ENCODE data around the gene PGAM4. TPM values are rescaled to one million over a fixed set of nuclear protein-coding genes. Genes with fewer than 3 reads are reported as not detected.

PGAM4 gene
- total RNA-seq, 1 experiment from 2014 or later = not detected

DNA sequence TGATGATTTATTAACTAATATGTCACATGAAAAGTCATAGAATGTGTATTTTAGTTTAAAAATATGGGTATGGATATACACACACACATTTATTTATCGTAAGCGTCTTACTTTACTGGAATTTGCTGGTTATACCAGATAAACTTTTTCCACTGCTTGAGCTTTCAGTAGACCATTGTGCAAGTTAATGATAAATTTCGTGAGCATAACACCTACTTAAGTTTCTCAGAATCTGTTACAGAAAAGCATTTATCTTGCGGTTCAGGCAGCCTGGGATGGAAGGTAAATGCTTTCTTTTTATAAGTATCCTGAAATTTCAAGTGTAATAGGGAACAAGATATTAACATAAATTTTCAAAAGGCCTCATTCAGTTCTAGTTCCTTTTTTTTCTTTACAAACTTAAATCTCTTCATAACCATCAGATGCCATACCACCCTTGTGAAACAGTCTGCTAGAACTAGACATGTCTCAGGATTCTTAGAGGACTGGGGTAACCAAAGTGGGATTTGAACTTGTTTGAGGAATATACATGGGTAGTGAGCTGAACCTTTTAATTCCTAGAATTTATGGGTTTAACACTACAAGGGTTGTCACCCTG is 31.3 kb downstream of the PGAM4 start:
- H3K9ac ChIP-seq (ENCODE audit: low read length) = no peak overlapping the region
- no peak for TF ChIP-seq EZH2phosphoT487 (IDR thresholded peaks at IDR 0.05; ENCODE audit: borderline replicate concordance, low read length)
- TF ChIP-seq EZH2 (IDR thresholded peaks at IDR 0.05; ENCODE audit: low read length, unreplicated experiment) = no peak
- TF ChIP-seq, protein P1, sequence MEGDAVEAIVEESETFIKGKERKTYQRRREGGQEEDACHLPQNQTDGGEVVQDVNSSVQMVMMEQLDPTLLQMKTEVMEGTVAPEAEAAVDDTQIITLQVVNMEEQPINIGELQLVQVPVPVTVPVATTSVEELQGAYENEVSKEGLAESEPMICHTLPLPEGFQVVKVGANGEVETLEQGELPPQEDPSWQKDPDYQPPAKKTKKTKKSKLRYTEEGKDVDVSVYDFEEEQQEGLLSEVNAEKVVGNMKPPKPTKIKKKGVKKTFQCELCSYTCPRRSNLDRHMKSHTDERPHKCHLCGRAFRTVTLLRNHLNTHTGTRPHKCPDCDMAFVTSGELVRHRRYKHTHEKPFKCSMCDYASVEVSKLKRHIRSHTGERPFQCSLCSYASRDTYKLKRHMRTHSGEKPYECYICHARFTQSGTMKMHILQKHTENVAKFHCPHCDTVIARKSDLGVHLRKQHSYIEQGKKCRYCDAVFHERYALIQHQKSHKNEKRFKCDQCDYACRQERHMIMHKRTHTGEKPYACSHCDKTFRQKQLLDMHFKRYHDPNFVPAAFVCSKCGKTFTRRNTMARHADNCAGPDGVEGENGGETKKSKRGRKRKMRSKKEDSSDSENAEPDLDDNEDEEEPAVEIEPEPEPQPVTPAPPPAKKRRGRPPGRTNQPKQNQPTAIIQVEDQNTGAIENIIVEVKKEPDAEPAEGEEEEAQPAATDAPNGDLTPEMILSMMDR (conservative IDR thresholded peaks at IDR 0.05; ENCODE audit: low read depth, low read length) = no peak
- H3F3A ChIP-seq (ENCODE audit: low read length, unreplicated experiment) = peaks cover 6% of the 10 kb centered on the region
- ChIA-PET CTCF (no interaction called here), POLR2A (ENCODE audit: unreplicated experiment) (no interaction called here)
- H3K27me3 ChIP-seq (ENCODE audit: low read length) = no peaks in the 10 kb centered on the region
- no peak for DNase-seq
- no peaks in the 10 kb centered on the region for H3K79me2 ChIP-seq (ENCODE audit: low read length)
- peaks cover 22% of the 10 kb centered on the region for H3K4me1 ChIP-seq (ENCODE audit: insufficient read depth, low read length)
- H2AFZ ChIP-seq (ENCODE audit: low read length) = no peak overlapping the region
- H3K4me3 ChIP-seq (ENCODE audit: low read length) = no peak overlapping the region
- H3K9me3 ChIP-seq (ENCODE audit: low read length) = no peaks in the 10 kb centered on the region
- H3K27ac ChIP-seq (ENCODE audit: low read length) = no peak overlapping the region
- no peaks in the 10 kb centered on the region for H3K36me3 ChIP-seq (ENCODE audit: low read depth, low read length)
- no TSS peak for BruUV-seq (replicated peaks)
- intact Hi-C loops (cut with micrococcal nuclease) = no loop called here
- no peaks in the 10 kb centered on the region for H4K20me1 ChIP-seq (ENCODE audit: low read length)
- no peaks in the 10 kb centered on the region for H3K9me2 ChIP-seq (replicated peaks; ENCODE audit: low read length)
- ATAC-seq = no peak
- H3K4me2 ChIP-seq (ENCODE audit: low read length) = peak overlapping the region; percentile 32; the same call in 1 of the 2 replicates

DNA sequence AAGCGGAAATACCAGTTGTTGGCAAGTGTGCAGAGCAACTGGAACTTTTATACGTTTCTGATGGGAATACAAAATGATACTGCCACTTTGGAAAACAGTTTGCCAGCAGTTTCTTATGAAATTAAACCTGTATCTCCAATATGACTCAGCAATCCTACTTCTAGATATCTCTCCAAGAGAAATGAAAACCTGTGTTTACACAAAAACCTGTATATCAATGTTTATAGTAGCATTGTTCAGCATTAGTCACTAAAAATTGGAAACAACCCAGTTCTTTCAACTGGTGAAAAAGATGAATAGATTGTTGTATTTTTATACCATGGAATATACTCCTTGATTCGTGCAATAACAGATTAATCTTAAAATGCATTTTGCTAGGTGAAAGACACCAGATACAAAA is 32.1 kb downstream of the PGAM4 start:
- no peaks in the 10 kb centered on the region for H3K27me3 ChIP-seq (ENCODE audit: low read length)
- H4K20me1 ChIP-seq (ENCODE audit: low read length) = no peaks in the 10 kb centered on the region
- H3K79me2 ChIP-seq (ENCODE audit: low read length) = no peaks in the 10 kb centered on the region
- peaks cover 22% of the 10 kb centered on the region for H3K4me1 ChIP-seq (ENCODE audit: insufficient read depth, low read length)
- BruUV-seq (replicated peaks) = no TSS peak
- H2AFZ ChIP-seq (ENCODE audit: low read length) = no peak overlapping the region
- H3K9me3 ChIP-seq (ENCODE audit: low read length) = no peaks in the 10 kb centered on the region
- intact Hi-C loops (cut with micrococcal nuclease) = loop anchor here (2.0 kb wide), 2 partner anchors 16 to 26 kb away; partner anchors contain the start of gene ATP7A
- H3K9me2 ChIP-seq (replicated peaks; ENCODE audit: low read length) = no peaks in the 10 kb centered on the region
- peak overlapping the region; percentile 27; the same call in 1 of the 2 replicates for H3K4me3 ChIP-seq (ENCODE audit: low read length)
- ATAC-seq (peak; percentile 94), DNase-seq (peak; percentile 92)
- H3K9ac ChIP-seq (ENCODE audit: low read length) = no peak overlapping the region
- no peaks in the 10 kb centered on the region for H3K36me3 ChIP-seq (ENCODE audit: low read depth, low read length)
- no peak for TF ChIP-seq EZH2phosphoT487 (IDR thresholded peaks at IDR 0.05; ENCODE audit: borderline replicate concordance, low read length)
- no peak for TF ChIP-seq EZH2 (IDR thresholded peaks at IDR 0.05; ENCODE audit: low read length, unreplicated experiment)
- TF ChIP-seq, protein P1 (conservative IDR thresholded peaks at IDR 0.05; ENCODE audit: low read depth, low read length) = no peak
- ChIA-PET POLR2A (ENCODE audit: unreplicated experiment) (no interaction called here), CTCF (no interaction called here)
- peak overlapping the region; percentile 72 for H3K27ac ChIP-seq (ENCODE audit: low read length)
- H3F3A ChIP-seq (ENCODE audit: low read length, unreplicated experiment) = peaks cover 6% of the 10 kb centered on the region
- peak overlapping the region; percentile 68 for H3K4me2 ChIP-seq (ENCODE audit: low read length)

DNA sequence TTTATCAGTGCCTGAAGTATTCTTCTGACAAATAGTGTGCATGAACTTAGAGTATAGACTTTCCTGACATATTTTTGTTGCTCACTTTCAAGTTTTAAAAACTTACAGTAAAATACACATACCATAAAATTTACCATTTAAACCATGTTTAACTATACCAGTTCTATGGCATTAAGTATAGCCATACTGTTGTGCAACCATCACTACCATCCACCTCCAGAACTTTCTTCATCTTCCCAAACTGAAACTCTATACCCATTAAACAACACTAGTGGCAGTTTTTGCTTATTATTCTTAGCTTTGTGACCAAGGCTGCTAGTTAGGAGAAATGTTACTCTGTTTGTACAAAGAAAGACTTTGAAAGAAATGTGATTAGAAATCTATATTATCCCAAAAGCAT is 33.1 kb downstream of the PGAM4 start:
- Histone ChIP-seq H4K20me1 (ENCODE audit: low read length) (no peaks in the 10 kb centered on the region), H3K9me3 (ENCODE audit: low read length) (no peaks in the 10 kb centered on the region), H3F3A (ENCODE audit: low read length, unreplicated experiment) (peaks cover 6% of the 10 kb centered on the region), H3K9me2 (replicated peaks; ENCODE audit: low read length) (no peaks in the 10 kb centered on the region), H3K9ac (ENCODE audit: low read length) (no peak overlapping the region), H3K4me3 (ENCODE audit: low read length) (no peak overlapping the region), H3K27ac (ENCODE audit: low read length) (peak overlapping the region; percentile 72), H3K27me3 (ENCODE audit: low read length) (no peaks in the 10 kb centered on the region), H3K79me2 (ENCODE audit: low read length) (no peaks in the 10 kb centered on the region), H3K36me3 (ENCODE audit: low read depth, low read length) (no peaks in the 10 kb centered on the region), H2AFZ (ENCODE audit: low read length) (no peak overlapping the region), H3K4me2 (ENCODE audit: low read length) (peak overlapping the region; percentile 68), H3K4me1 (ENCODE audit: insufficient read depth, low read length) (peaks cover 22% of the 10 kb centered on the region)
- ChIA-PET POLR2A (ENCODE audit: unreplicated experiment) (no interaction called here), CTCF (no interaction called here)
- no peak for ATAC-seq
- BruUV-seq (replicated peaks) = no TSS peak
- TF ChIP-seq, protein P1 (conservative IDR thresholded peaks at IDR 0.05; ENCODE audit: low read depth, low read length) = no peak
- TF ChIP-seq EZH2 (IDR thresholded peaks at IDR 0.05; ENCODE audit: low read length, unreplicated experiment) (no peak), EZH2phosphoT487 (IDR thresholded peaks at IDR 0.05; ENCODE audit: borderline replicate concordance, low read length) (no peak)
- intact Hi-C loops (cut with micrococcal nuclease) = loop anchor here (2.0 kb wide), 2 partner anchors 17 to 25 kb away; partner anchors contain the start of gene ATP7A
- DNase-seq = no peak
